NCI-H2196 (cell line): ENCODE data around the gene APBB1IP.

Experiments used
- DNase-seq: peaks from one replicate; lab custom pipeline; 2025; ENCODE audit not compliant: unreplicated experiment; lab: John Stamatoyannopoulos, UW

The APBB1IP gene

GRCh38 chr10:26612151-26612915, 174.2 kb downstream of the APBB1IP start:
- DNase-seq: no peak
